HCT116 (cell line): ENCODE results near the gene KATNAL1. TPM values are rescaled to one million over a fixed set of nuclear protein-coding genes. Genes with fewer than 3 reads are reported as not detected.

ENCODE experiments used
- ATAC-seq: fragments of 200-7000 bp; cut with Tn5 transposase; 2 replicates; pipeline ENCODE4 v1.9.1; 2020; ENCODE audit warnings: mild to moderate bottlenecking, moderate library complexity
- BruUV-seq: library from RNA; stranded (reverse); fragments of 400-500 nt; replicated peaks from 2 replicates; lab custom pipeline; 2021; lab: Mats Ljungman, UMichigan
- CTCF ChIA-PET: fragments of 300-600 bp; sonication (Branson Sonifier 250); formaldehyde crosslinking; loops from one replicate; lab custom pipeline; 2021; ENCODE audit warnings: antibody characterized with exemption; lab: Charles Lee
- POLR2A ChIA-PET: fragments of 300-600, 350-600 bp; sonication (Branson Sonifier 250); formaldehyde crosslinking; loops from one replicate; lab custom pipeline; 2021; ENCODE audit warnings: antibody characterized with exemption; lab: Charles Lee
- RAD21 ChIA-PET, 2 experiments: fragments of 300-600 bp; sonication (Branson Sonifier 250); formaldehyde crosslinking; loops; one replicate each; lab custom pipeline; 2023; ENCODE audit warnings: low total read pairs in 2 of 2; ENCODE audit not compliant: uncharacterized antibody in 2 of 2, unreplicated experiment in 2 of 2, low non-redundant PET in 1 of 2; lab: Charles Lee
- DNase-seq: peaks from one replicate; pipeline ENCODE4 v3.0.0-alpha.2; 2010; ENCODE audit warnings: low read depth, low spot score
- H2AFZ ChIP-seq: fragments of 200-600 bp; shearing (Covaris generic), sonication (generic); 2 replicates; pipeline ENCODE4 v1.6.1; 2017; ENCODE audit warnings: low read depth, mixed run types, mixed read lengths, antibody characterized with exemption, low read length; ENCODE audit not compliant: poor library complexity, severe bottlenecking
- H3K27ac ChIP-seq: 2 replicates; pipeline ENCODE4 v1.5.1; 2012; ENCODE audit warnings: low read depth, low read length
- H3K27me3 ChIP-seq: fragments of 200-600 bp; sonication (generic); 2 replicates; pipeline ENCODE4 v1.6.1; 2016; ENCODE audit warnings: mixed run types, low read length, mixed read lengths; ENCODE audit not compliant: insufficient read depth
- H3K36me3 ChIP-seq, 2 experiments: fragments of 200-500 bp in 1 of 2; fragments of 200-600 bp in 1 of 2; sonication (Bioruptor generic) in 1 of 2; sonication (generic) in 1 of 2; 2 replicates each; pipeline versions ENCODE4 v1.5.1 to v1.6.1; 2014 to 2016; ENCODE audit warnings: low read length in 2 of 2, inconsistent platforms in 1 of 2, mixed read lengths in 1 of 2, mixed run types in 1 of 2; ENCODE audit not compliant: insufficient read depth in 2 of 2, control insufficient read depth in 1 of 2
- H3K4me1 ChIP-seq, 2 experiments: fragments of 200-600 bp in 1 of 2; sonication (generic) in 1 of 2; 2 replicates each; pipeline versions ENCODE4 v1.5.1 to v1.6.1; 2012 to 2017; ENCODE audit warnings: low read length in 2 of 2, inconsistent platforms in 1 of 2, mild to moderate bottlenecking in 1 of 2, mixed read lengths in 1 of 2, mixed run types in 1 of 2, moderate library complexity in 1 of 2; ENCODE audit not compliant: insufficient read depth in 2 of 2, control insufficient read depth in 1 of 2
- H3K4me2 ChIP-seq: fragments of 200-600 bp; sonication (generic); 2 replicates; pipeline ENCODE4 v1.6.1; 2017; ENCODE audit warnings: mixed run types, low read length, mixed read lengths
- H3K4me3 ChIP-seq, 2 experiments: fragments of 200-600 bp in 1 of 2; sonication (generic) in 1 of 2; replicated peaks in 1 of 2; 2 replicates each; pipeline ENCODE4 v1.5.1; 2011 to 2016; ENCODE audit warnings: low read length in 2 of 2, control low read depth in 1 of 2, low read depth in 1 of 2, mild to moderate bottlenecking in 1 of 2, mixed read lengths in 1 of 2, mixed run types in 1 of 2
- H3K79me2 ChIP-seq: fragments of 200-600 bp; sonication (generic); 2 replicates; pipeline ENCODE4 v1.6.1; 2017; ENCODE audit warnings: mild to moderate bottlenecking, mixed run types, low read length, moderate library complexity, mixed read lengths; ENCODE audit not compliant: insufficient read depth
- H3K9ac ChIP-seq: fragments of 200-600 bp; sonication (generic); 2 replicates; pipeline ENCODE4 v1.6.1; 2016; ENCODE audit warnings: low read length, mixed read lengths
- H3K9me2 ChIP-seq: fragments of 200-600 bp; sonication (generic), shearing (Covaris generic); 2 replicates; pipeline ENCODE4 v1.6.1; 2017; ENCODE audit warnings: mixed run types, mild to moderate bottlenecking, moderate library complexity; ENCODE audit not compliant: insufficient read depth
- H3K9me3 ChIP-seq, 2 experiments: fragments of 200-500 bp in 1 of 2; fragments of 200-600 bp in 1 of 2; sonication (Bioruptor generic) in 1 of 2; sonication (generic) in 1 of 2; 2 replicates each; pipeline ENCODE4 v1.6.1; 2014 to 2017; ENCODE audit warnings: low read length in 2 of 2, mixed read lengths in 2 of 2, inconsistent platforms in 1 of 2, low read depth in 1 of 2, mild to moderate bottlenecking in 1 of 2, mixed run types in 1 of 2, moderate library complexity in 1 of 2; ENCODE audit not compliant: control insufficient read depth in 1 of 2, insufficient read depth in 1 of 2
- H4K20me1 ChIP-seq: fragments of 200-600 bp; sonication (generic), shearing (Covaris generic); 2 replicates; pipeline ENCODE4 v1.6.1; 2017; ENCODE audit warnings: mixed run types, mild to moderate bottlenecking, moderate library complexity; ENCODE audit not compliant: insufficient read depth
- CBX3 ChIP-seq: IDR thresholded peaks from 2 replicates; pipeline ENCODE4 v1.6.1; 2012; ENCODE audit warnings: low read depth
- CEBPB ChIP-seq: IDR thresholded peaks from 2 replicates; pipeline ENCODE4 v1.6.1; 2012; ENCODE audit warnings: low read depth
- EGR1 ChIP-seq: IDR thresholded peaks from 2 replicates; pipeline ENCODE4 v1.6.1; 2012; ENCODE audit warnings: low read depth
- ELF1 ChIP-seq: IDR thresholded peaks from 2 replicates; pipeline ENCODE4 v1.6.1; 2012; ENCODE audit warnings: low read depth, borderline replicate concordance
- EZH2 ChIP-seq: fragments of 200-600 bp; sonication (generic); IDR thresholded peaks from 2 replicates; pipeline ENCODE4 v1.6.1; 2017; ENCODE audit warnings: antibody characterized with exemption, mixed run types
- EZH2phosphoT487 ChIP-seq: fragments of 200-600 bp; IDR thresholded peaks from 2 replicates; pipeline ENCODE4 v1.6.1; 2018; ENCODE audit warnings: antibody characterized with exemption, borderline replicate concordance
- POLR2A ChIP-seq: IDR thresholded peaks from 2 replicates; pipeline ENCODE4 v1.7.0; 2011; ENCODE audit warnings: borderline replicate concordance; ENCODE audit not compliant: insufficient read depth, insufficient read length; ENCODE audit errors: extremely low read depth
- POLR2AphosphoS5 ChIP-seq: IDR thresholded peaks from 2 replicates; pipeline ENCODE4 v1.6.1; 2011; ENCODE audit warnings: mild to moderate bottlenecking, low read depth, low read length, moderate library complexity
- RAD21 ChIP-seq: IDR thresholded peaks from 2 replicates; pipeline ENCODE4 v1.6.1; 2012; ENCODE audit warnings: low read depth, mild to moderate bottlenecking
- SIN3A ChIP-seq: IDR thresholded peaks from 2 replicates; pipeline ENCODE4 v1.6.1; 2012; ENCODE audit warnings: low read depth
- SP1 ChIP-seq: IDR thresholded peaks from 2 replicates; pipeline ENCODE4 v1.6.1; 2012; ENCODE audit warnings: low read depth
- SRF ChIP-seq: IDR thresholded peaks from 2 replicates; pipeline ENCODE4 v1.6.1; 2012; ENCODE audit warnings: low read depth
- TCF7L2 ChIP-seq: IDR thresholded peaks from 2 replicates; pipeline ENCODE4 v1.7.0; 2011; ENCODE audit warnings: borderline replicate concordance, inconsistent platforms; ENCODE audit not compliant: insufficient read depth, insufficient read length; ENCODE audit errors: extremely low read depth
- YY1 ChIP-seq: IDR thresholded peaks from 2 replicates; pipeline ENCODE4 v1.6.1; 2011; ENCODE audit warnings: low read length, low read depth, moderate library complexity, mild to moderate bottlenecking; ENCODE audit not compliant: insufficient replicate concordance; ENCODE audit errors: extremely low read depth
- ZFX ChIP-seq: fragments of 450-650 bp; IDR thresholded peaks from 2 replicates; pipeline ENCODE4 v1.6.1; 2017
- ZNF274 ChIP-seq: fragments of 200-500 bp; sonication (Bioruptor generic); IDR thresholded peaks from 2 replicates; pipeline ENCODE4 v1.6.1; 2014; ENCODE audit warnings: mild to moderate bottlenecking, low read depth, low read length, inconsistent platforms
- intact Hi-C: fragments of 100-400 bp; cut with micrococcal nuclease; formaldehyde crosslinking; loops from 2 replicates; pipeline ENCODE4 v1.10.0; 2022
- total RNA-seq: library from RNA; stranded (reverse); gene quantifications from one replicate; pipeline ENCODE4 v1.2.1, GENCODE V29; 2021; ENCODE audit not compliant: unreplicated experiment
- TF ChIP-seq, protein P1 (sequence below): IDR thresholded peaks from 2 replicates; pipeline ENCODE4 v1.6.1; 2012; ENCODE audit warnings: low read depth
- TF ChIP-seq, protein P2 (sequence below): IDR thresholded peaks from 2 replicates; pipeline ENCODE4 v1.6.1; 2011; ENCODE audit warnings: mild to moderate bottlenecking, low read length, moderate library complexity; ENCODE audit not compliant: insufficient replicate concordance; ENCODE audit errors: extremely low read depth
- TF ChIP-seq, protein P3 (sequence below): IDR thresholded peaks from 2 replicates; pipeline ENCODE4 v1.6.1; 2012

Gene KATNAL1
- total RNA-seq, 1 experiment from 2014 or later, result 17.3 TPM

DNA sequence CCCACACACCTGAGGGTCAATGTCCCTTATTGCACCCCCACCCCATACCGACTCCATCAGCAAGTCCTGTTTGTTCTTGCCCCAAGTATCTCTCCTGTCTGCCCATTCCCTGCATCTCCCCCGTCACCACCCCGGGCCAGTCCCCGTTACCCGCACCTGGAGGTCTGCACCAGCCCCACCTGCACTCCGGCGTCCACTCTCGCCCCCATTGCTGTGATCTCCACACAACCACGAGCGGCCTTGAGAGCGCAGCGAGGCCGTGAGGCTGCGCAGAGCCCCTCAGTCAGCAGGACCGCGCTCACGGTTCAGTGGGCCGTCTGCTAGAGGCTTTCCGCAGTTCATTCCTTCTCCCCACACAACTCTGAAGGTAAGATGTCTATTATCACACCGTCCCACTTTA lies 152.8 kb downstream of the KATNAL1 start:
- no peaks in the 10 kb centered on the region for H3K9me3 ChIP-seq
- no peaks in the 10 kb centered on the region for H3K27me3 ChIP-seq
- H3K4me1 ChIP-seq, result no peaks in the 10 kb centered on the region
- no peaks in the 10 kb centered on the region for H3K9me2 ChIP-seq
- H4K20me1 ChIP-seq, result no peaks in the 10 kb centered on the region
- no peak overlapping the region for H3K9ac ChIP-seq
- no peaks in the 10 kb centered on the region for H3K79me2 ChIP-seq
- ChIA-PET RAD21 (no interaction called here), POLR2A (no interaction called here), CTCF (no interaction called here)
- ATAC-seq (no peak), DNase-seq (no peak)
- no peaks in the 10 kb centered on the region for H3K36me3 ChIP-seq
- intact Hi-C loops, result no loop called here
- no peak overlapping the region for H3K27ac ChIP-seq
- no peak for TF ChIP-seq CBX3
- no peak for TF ChIP-seq SIN3A
- TF ChIP-seq POLR2A, result no peak
- TF ChIP-seq SP1, result no peak
- no peak for TF ChIP-seq TCF7L2
- TF ChIP-seq CEBPB, result no peak
- TF ChIP-seq YY1, result no peak
- no peak for TF ChIP-seq RAD21
- TF ChIP-seq EZH2phosphoT487, result no peak
- TF ChIP-seq POLR2AphosphoS5, result no peak
- TF ChIP-seq SRF, result no peak
- no peak for TF ChIP-seq ZNF274
- TF ChIP-seq, protein P1, sequence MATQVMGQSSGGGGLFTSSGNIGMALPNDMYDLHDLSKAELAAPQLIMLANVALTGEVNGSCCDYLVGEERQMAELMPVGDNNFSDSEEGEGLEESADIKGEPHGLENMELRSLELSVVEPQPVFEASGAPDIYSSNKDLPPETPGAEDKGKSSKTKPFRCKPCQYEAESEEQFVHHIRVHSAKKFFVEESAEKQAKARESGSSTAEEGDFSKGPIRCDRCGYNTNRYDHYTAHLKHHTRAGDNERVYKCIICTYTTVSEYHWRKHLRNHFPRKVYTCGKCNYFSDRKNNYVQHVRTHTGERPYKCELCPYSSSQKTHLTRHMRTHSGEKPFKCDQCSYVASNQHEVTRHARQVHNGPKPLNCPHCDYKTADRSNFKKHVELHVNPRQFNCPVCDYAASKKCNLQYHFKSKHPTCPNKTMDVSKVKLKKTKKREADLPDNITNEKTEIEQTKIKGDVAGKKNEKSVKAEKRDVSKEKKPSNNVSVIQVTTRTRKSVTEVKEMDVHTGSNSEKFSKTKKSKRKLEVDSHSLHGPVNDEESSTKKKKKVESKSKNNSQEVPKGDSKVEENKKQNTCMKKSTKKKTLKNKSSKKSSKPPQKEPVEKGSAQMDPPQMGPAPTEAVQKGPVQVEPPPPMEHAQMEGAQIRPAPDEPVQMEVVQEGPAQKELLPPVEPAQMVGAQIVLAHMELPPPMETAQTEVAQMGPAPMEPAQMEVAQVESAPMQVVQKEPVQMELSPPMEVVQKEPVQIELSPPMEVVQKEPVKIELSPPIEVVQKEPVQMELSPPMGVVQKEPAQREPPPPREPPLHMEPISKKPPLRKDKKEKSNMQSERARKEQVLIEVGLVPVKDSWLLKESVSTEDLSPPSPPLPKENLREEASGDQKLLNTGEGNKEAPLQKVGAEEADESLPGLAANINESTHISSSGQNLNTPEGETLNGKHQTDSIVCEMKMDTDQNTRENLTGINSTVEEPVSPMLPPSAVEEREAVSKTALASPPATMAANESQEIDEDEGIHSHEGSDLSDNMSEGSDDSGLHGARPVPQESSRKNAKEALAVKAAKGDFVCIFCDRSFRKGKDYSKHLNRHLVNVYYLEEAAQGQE, result no peak
- TF ChIP-seq, protein P2, sequence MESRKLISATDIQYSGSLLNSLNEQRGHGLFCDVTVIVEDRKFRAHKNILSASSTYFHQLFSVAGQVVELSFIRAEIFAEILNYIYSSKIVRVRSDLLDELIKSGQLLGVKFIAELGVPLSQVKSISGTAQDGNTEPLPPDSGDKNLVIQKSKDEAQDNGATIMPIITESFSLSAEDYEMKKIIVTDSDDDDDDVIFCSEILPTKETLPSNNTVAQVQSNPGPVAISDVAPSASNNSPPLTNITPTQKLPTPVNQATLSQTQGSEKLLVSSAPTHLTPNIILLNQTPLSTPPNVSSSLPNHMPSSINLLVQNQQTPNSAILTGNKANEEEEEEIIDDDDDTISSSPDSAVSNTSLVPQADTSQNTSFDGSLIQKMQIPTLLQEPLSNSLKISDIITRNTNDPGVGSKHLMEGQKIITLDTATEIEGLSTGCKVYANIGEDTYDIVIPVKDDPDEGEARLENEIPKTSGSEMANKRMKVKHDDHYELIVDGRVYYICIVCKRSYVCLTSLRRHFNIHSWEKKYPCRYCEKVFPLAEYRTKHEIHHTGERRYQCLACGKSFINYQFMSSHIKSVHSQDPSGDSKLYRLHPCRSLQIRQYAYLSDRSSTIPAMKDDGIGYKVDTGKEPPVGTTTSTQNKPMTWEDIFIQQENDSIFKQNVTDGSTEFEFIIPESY, result no peak
- TF ChIP-seq EZH2, result no peak
- TF ChIP-seq ELF1, result no peak
- TF ChIP-seq, protein P3, sequence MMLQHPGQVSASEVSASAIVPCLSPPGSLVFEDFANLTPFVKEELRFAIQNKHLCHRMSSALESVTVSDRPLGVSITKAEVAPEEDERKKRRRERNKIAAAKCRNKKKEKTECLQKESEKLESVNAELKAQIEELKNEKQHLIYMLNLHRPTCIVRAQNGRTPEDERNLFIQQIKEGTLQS, result no peak
- no peak for TF ChIP-seq EGR1
- no peak for TF ChIP-seq ZFX
- no peak overlapping the region for H2AFZ ChIP-seq
- BruUV-seq, result no TSS peak
- H3K4me2 ChIP-seq, result no peak overlapping the region
- no peak overlapping the region for H3K4me3 ChIP-seq
